CD4-positive, alpha-beta T cell treated with Interleukin-4 for 4 hours (primary cell): ENCODE results near the gene TTC29.
A peak's percentile ranks its signal among the peaks of the same experiment; 100 is the strongest.

Experiments
- DNase-seq: peaks from one replicate; pipeline ENCODE4 v3.0.0-alpha.2; 2020

The TTC29 gene

GRCh38 chr4:146945556-146946374, at the start of gene TTC29:
Gene TTC29, minus strand, starts transcription at chr4:146945864. Its CDS starts 5,969 bp downstream, at chr4:146939895.
- peak; percentile 78 for DNase-seq

- no peak for DNase-seq
Observed at GRCh38 chr4:146981651-146982050, 36.0 kb upstream of the TTC29 start.

GRCh38 chr4:146978641-146979040, 33.0 kb upstream of the TTC29 start:
- no peak for DNase-seq

- DNase-seq = no peak
Observed at GRCh38 chr4:146976145-146976544, 30.5 kb upstream of the TTC29 start.

- DNase-seq = no peak
Observed at GRCh38 chr4:146975527-146975926, 29.9 kb upstream of the TTC29 start.

- DNase-seq = no peak
Observed at GRCh38 chr4:146975036-146975435, 29.4 kb upstream of the TTC29 start.

GRCh38 chr4:146972036-146972435, 26.4 kb upstream of the TTC29 start:
- no peak for DNase-seq

- DNase-seq = no peak
Observed at GRCh38 chr4:146969126-146969525, 23.5 kb upstream of the TTC29 start.

- DNase-seq = no peak
Observed at GRCh38 chr4:146960634-146961033, 15.0 kb upstream of the TTC29 start.

GRCh38 chr4:146959692-146960091, 14.0 kb upstream of the TTC29 start:
- no peak for DNase-seq

- no peak for DNase-seq
Observed at GRCh38 chr4:146957237-146957636, 11.6 kb upstream of the TTC29 start.

- DNase-seq = no peak
Observed at GRCh38 chr4:146952896-146953295, 7.2 kb upstream of the TTC29 start.

GRCh38 chr4:146949559-146949958, 3.9 kb upstream of the TTC29 start:
- no peak for DNase-seq

GRCh38 chr4:146943691-146944375, 1.8 kb downstream of the TTC29 start:
- no peak for DNase-seq

GRCh38 chr4:146932116-146932515, 13.5 kb downstream of the TTC29 start:
- DNase-seq = no peak

- DNase-seq = no peak
Observed at GRCh38 chr4:146930673-146931072, 15.0 kb downstream of the TTC29 start.

- no peak for DNase-seq
Observed at GRCh38 chr4:146927695-146928094, 18.0 kb downstream of the TTC29 start.

GRCh38 chr4:146916479-146917076, 29.1 kb downstream of the TTC29 start:
- peak; percentile 39 for DNase-seq

GRCh38 chr4:146915132-146915531, 30.5 kb downstream of the TTC29 start:
- DNase-seq = no peak

GRCh38 chr4:146900295-146900694, 45.4 kb downstream of the TTC29 start:
- DNase-seq = no peak

GRCh38 chr4:146890301-146890700, 55.4 kb downstream of the TTC29 start:
- no peak for DNase-seq

GRCh38 chr4:146883070-146883469, 62.6 kb downstream of the TTC29 start:
- no peak for DNase-seq

GRCh38 chr4:146857298-146857697, 88.4 kb downstream of the TTC29 start:
- no peak for DNase-seq

GRCh38 chr4:146855761-146856160, 89.9 kb downstream of the TTC29 start:
- no peak for DNase-seq
